Measurements from ENCODE around the gene GGPS1. TPM values are rescaled to one million over a fixed set of nuclear protein-coding genes. Genes with fewer than 3 reads are reported as not detected.
"Not testable (repeated sequence)": the region's sequence is repeated elsewhere in the genome, so short reads cannot be mapped to it uniquely, and the experiment has no call there.

Gene GGPS1
- total RNA-seq, 1 donor from 2014 or later: 13.0 TPM

GRCh38 chr1:235367000-235367908 is 38.9 kb downstream of the GGPS1 start, which contains the start of gene TBCE:
TSS of gene TBCE (plus strand) at chr1:235367427. CDS start at chr1:235380050, 12,623 bp downstream.
- TF ChIP-seq POLR2A (IDR thresholded peaks at IDR 0.05) (peak in 1 of 2 donors; percentile 45), POLR2AphosphoS5 (IDR thresholded peaks at IDR 0.05; ENCODE audit: insufficient read depth in 1 of 2, low read depth in 1 of 2) (peak; percentile 90 to 93), CTCF (IDR thresholded peaks at IDR 0.05) (no peak)
- H3K4me1 ChIP-seq: peaks cover 23% of the 10 kb centered on the region
- DNase-seq (ENCODE audit: extremely low spot score in 2 of 2): peak; percentile 96
- H3K27ac ChIP-seq: peak within 1 kb of the TSS; percentile 76
- peak within 1 kb of the TSS; percentile 66 to 80 for H3K4me3 ChIP-seq
- intact Hi-C loops (cut with DNase I): no loop called here
- no peaks in the 10 kb centered on the region for H3K9me3 ChIP-seq
- H3K36me3 ChIP-seq: no peaks in the 10 kb centered on the region
- H3K27me3 ChIP-seq: no peaks in the 10 kb centered on the region

GRCh38 chr1:235368428-235368827 is 40.1 kb downstream of the GGPS1 start:
- Histone ChIP-seq H3K27me3 (no peaks in the 10 kb centered on the region), H3K4me1 (peaks cover 23% of the 10 kb centered on the region), H3K4me3 (peak overlapping the region in 1 of 2 donors; percentile 80), H3K36me3 (no peaks in the 10 kb centered on the region), H3K27ac (no peak overlapping the region), H3K9me3 (no peaks in the 10 kb centered on the region)
- intact Hi-C loops (cut with DNase I): no loop called here
- no peak for DNase-seq (ENCODE audit: extremely low spot score in 2 of 2)
- TF ChIP-seq POLR2A (IDR thresholded peaks at IDR 0.05) (no peak), CTCF (IDR thresholded peaks at IDR 0.05) (no peak), POLR2AphosphoS5 (IDR thresholded peaks at IDR 0.05; ENCODE audit: insufficient read depth in 1 of 2, low read depth in 1 of 2) (no peak)

- intact Hi-C loops (cut with DNase I): no loop called here
- TF ChIP-seq CTCF (IDR thresholded peaks at IDR 0.05): no peak
- no peak for TF ChIP-seq POLR2A (IDR thresholded peaks at IDR 0.05)
- TF ChIP-seq POLR2AphosphoS5 (IDR thresholded peaks at IDR 0.05; ENCODE audit: insufficient read depth in 1 of 2, low read depth in 1 of 2): no peak
- Histone ChIP-seq H3K36me3 (no peaks in the 10 kb centered on the region), H3K9me3 (no peaks in the 10 kb centered on the region), H3K27me3 (no peaks in the 10 kb centered on the region), H3K4me1 (peaks cover 23% of the 10 kb centered on the region), H3K27ac (no peak overlapping the region), H3K4me3 (no peak overlapping the region)
- no peak for DNase-seq (ENCODE audit: extremely low spot score in 2 of 2)
Observed at GRCh38 chr1:235369802-235370201, 41.4 kb downstream of the GGPS1 start.

- no peaks in the 10 kb centered on the region for H3K4me1 ChIP-seq
- TF ChIP-seq POLR2A (IDR thresholded peaks at IDR 0.05): no peak
- TF ChIP-seq CTCF (IDR thresholded peaks at IDR 0.05): no peak
- TF ChIP-seq POLR2AphosphoS5 (IDR thresholded peaks at IDR 0.05; ENCODE audit: insufficient read depth in 1 of 2, low read depth in 1 of 2): no peak
- intact Hi-C loops (cut with DNase I): no loop called here
- no peak overlapping the region for H3K4me3 ChIP-seq
- no peaks in the 10 kb centered on the region for H3K27me3 ChIP-seq
- no peak overlapping the region for H3K27ac ChIP-seq
- DNase-seq (ENCODE audit: extremely low spot score in 2 of 2): no peak
- H3K36me3 ChIP-seq: peaks cover 0 to 10% of the 10 kb centered on the region in 2 donors
- H3K9me3 ChIP-seq: no peaks in the 10 kb centered on the region
Observed at GRCh38 chr1:235375919-235376605, 47.7 kb downstream of the GGPS1 start.

- H3K4me3 ChIP-seq; intact Hi-C loops (cut with DNase I); H3K4me1 ChIP-seq; H3K9me3 ChIP-seq; DNase-seq (ENCODE audit: extremely low spot score in 2 of 2); H3K27ac ChIP-seq; H3K27me3 ChIP-seq: not testable (repeated sequence)
- peaks cover 0 to 14% of the 10 kb centered on the region in 2 donors for H3K36me3 ChIP-seq
Observed at GRCh38 chr1:235378134-235378735, 49.9 kb downstream of the GGPS1 start.

GRCh38 chr1:235381955-235382739 is 53.8 kb downstream of the GGPS1 start:
- H3K9me3 ChIP-seq; H3K27me3 ChIP-seq; H3K4me3 ChIP-seq; H3K4me1 ChIP-seq; DNase-seq (ENCODE audit: extremely low spot score in 2 of 2); intact Hi-C loops (cut with DNase I); H3K27ac ChIP-seq: not testable (repeated sequence)
- H3K36me3 ChIP-seq: peaks cover 0 to 14% of the 10 kb centered on the region in 2 donors

GRCh38 chr1:235385633-235386032 is 57.3 kb downstream of the GGPS1 start:
- H3K27ac ChIP-seq; H3K36me3 ChIP-seq; H3K27me3 ChIP-seq; H3K4me1 ChIP-seq; H3K9me3 ChIP-seq; intact Hi-C loops (cut with DNase I); H3K4me3 ChIP-seq; DNase-seq (ENCODE audit: extremely low spot score in 2 of 2): not testable (repeated sequence)

Data from vagina (tissue), 2 donors.